BLaER1 (cell line): ENCODE data around the gene PSMD8.
A peak's percentile ranks its signal among the peaks of the same experiment; 100 is the strongest.
"Not testable (repeated sequence)": the region's sequence is repeated elsewhere in the genome, so short reads cannot be mapped to it uniquely, and the experiment has no call there.

Experiments used
- H3K27ac ChIP-seq: shearing (Covaris generic); formaldehyde crosslinking; 2 replicates; pipeline ENCODE4 v1.8.1; 2022
- H3K27me3 ChIP-seq: shearing (Covaris generic); formaldehyde crosslinking; 2 replicates; pipeline ENCODE4 v1.8.1; 2022
- H3K36me3 ChIP-seq: shearing (Covaris generic); formaldehyde crosslinking; 2 replicates; pipeline ENCODE4 v1.8.1; 2022
- H3K4me1 ChIP-seq: shearing (Covaris generic); formaldehyde crosslinking; 2 replicates; pipeline ENCODE4 v1.8.1; 2022
- H3K4me2 ChIP-seq: shearing (Covaris generic); formaldehyde crosslinking; 2 replicates; pipeline ENCODE4 v1.8.1; 2022
- H3K4me3 ChIP-seq: shearing (Covaris generic); formaldehyde crosslinking; 2 replicates; pipeline ENCODE4 v1.8.1; 2022
- H3K9ac ChIP-seq: shearing (Covaris generic); formaldehyde crosslinking; 2 replicates; pipeline ENCODE4 v1.8.1; 2022
- H3K9me3 ChIP-seq: shearing (Covaris generic); formaldehyde crosslinking; 2 replicates; pipeline ENCODE4 v1.8.1; 2022
- H4K20me1 ChIP-seq: shearing (Covaris generic); formaldehyde crosslinking; 2 replicates; pipeline ENCODE4 v1.8.1; 2022
- Cebpa-rat ChIP-seq: shearing (Covaris generic); IDR thresholded peaks from 2 replicates; pipeline ENCODE4 v1.8.1; 2022

The PSMD8 gene

GRCh38 chr19:38405276-38405675, 30.9 kb downstream of the PSMD8 start:
- Histone ChIP-seq H3K4me1 (peaks cover 15% of the 10 kb centered on the region), H4K20me1 (no peaks in the 10 kb centered on the region), H3K4me3 (no peak overlapping the region), H3K27ac (no peak overlapping the region), H3K4me2 (no peak overlapping the region), H3K9me3 (no peaks in the 10 kb centered on the region), H3K9ac (no peak overlapping the region), H3K36me3 (peaks cover 26% of the 10 kb centered on the region), H3K27me3 (no peaks in the 10 kb centered on the region)
- no peak for TF ChIP-seq Cebpa-rat

- H3K36me3 ChIP-seq, result peaks cover 24% of the 10 kb centered on the region
- no peaks in the 10 kb centered on the region for H3K9me3 ChIP-seq
- H3K4me1 ChIP-seq, result no peaks in the 10 kb centered on the region
- H3K9ac ChIP-seq, result no peak overlapping the region
- H3K27me3 ChIP-seq, result no peaks in the 10 kb centered on the region
- H3K4me3 ChIP-seq, result no peak overlapping the region
- no peak overlapping the region for H3K27ac ChIP-seq
- no peak for TF ChIP-seq Cebpa-rat
- no peaks in the 10 kb centered on the region for H4K20me1 ChIP-seq
- H3K4me2 ChIP-seq, result no peak overlapping the region
Observed at GRCh38 chr19:38409631-38410133, 35.3 kb downstream of the PSMD8 start.

- not testable (repeated sequence) for H3K4me3 ChIP-seq, H3K27me3 ChIP-seq
- peaks cover 17% of the 10 kb centered on the region for H3K36me3 ChIP-seq
Observed at GRCh38 chr19:38410407-38410806, 36.0 kb downstream of the PSMD8 start.

GRCh38 chr19:38411041-38411712, 36.8 kb downstream of the PSMD8 start:
- H3K36me3 ChIP-seq, result peaks cover 13% of the 10 kb centered on the region
- H3K4me2 ChIP-seq, result no peak overlapping the region
- H4K20me1 ChIP-seq, result no peaks in the 10 kb centered on the region
- H3K9ac ChIP-seq, result no peak overlapping the region
- H3K27ac ChIP-seq, result no peak overlapping the region
- no peak overlapping the region for H3K4me3 ChIP-seq
- no peaks in the 10 kb centered on the region for H3K27me3 ChIP-seq
- H3K4me1 ChIP-seq, result no peaks in the 10 kb centered on the region
- H3K9me3 ChIP-seq, result no peaks in the 10 kb centered on the region
- no peak for TF ChIP-seq Cebpa-rat

More at GRCh38 chr19:38410407-38410806, 36.0 kb downstream of the PSMD8 start:
- not testable (repeated sequence) for H4K20me1 ChIP-seq, H3K4me1 ChIP-seq, H3K27ac ChIP-seq, H3K9me3 ChIP-seq, H3K9ac ChIP-seq, H3K4me2 ChIP-seq

- H4K20me1 ChIP-seq, H3K27me3 ChIP-seq, H3K9me3 ChIP-seq, H3K4me3 ChIP-seq, H3K4me1 ChIP-seq, H3K27ac ChIP-seq, H3K4me2 ChIP-seq, H3K36me3 ChIP-seq, H3K9ac ChIP-seq: not testable (repeated sequence)
Observed at GRCh38 chr19:38411898-38412297, 37.5 kb downstream of the PSMD8 start.

- H3K27ac ChIP-seq, result no peak overlapping the region
- H3K36me3 ChIP-seq, result no peaks in the 10 kb centered on the region
- H4K20me1 ChIP-seq, result no peaks in the 10 kb centered on the region
- no peaks in the 10 kb centered on the region for H3K27me3 ChIP-seq
- peaks cover 6% of the 10 kb centered on the region for H3K4me1 ChIP-seq
- H3K4me3 ChIP-seq, result no peak overlapping the region
- H3K4me2 ChIP-seq, result no peak overlapping the region
- no peak for TF ChIP-seq Cebpa-rat
- H3K9me3 ChIP-seq, result no peaks in the 10 kb centered on the region
- H3K9ac ChIP-seq, result no peak overlapping the region
Observed at GRCh38 chr19:38412491-38412890, 38.1 kb downstream of the PSMD8 start.

- Histone ChIP-seq H3K4me2 (no peak overlapping the region), H3K36me3 (no peaks in the 10 kb centered on the region), H3K4me3 (no peak overlapping the region), H4K20me1 (no peaks in the 10 kb centered on the region), H3K27me3 (no peaks in the 10 kb centered on the region), H3K4me1 (peaks cover 11% of the 10 kb centered on the region), H3K27ac (no peak overlapping the region), H3K9ac (no peak overlapping the region), H3K9me3 (no peaks in the 10 kb centered on the region)
- TF ChIP-seq Cebpa-rat, result no peak
Observed at GRCh38 chr19:38412961-38413360, 38.6 kb downstream of the PSMD8 start.

- no peak for TF ChIP-seq Cebpa-rat
- Histone ChIP-seq H4K20me1 (no peaks in the 10 kb centered on the region), H3K4me3 (no peak overlapping the region), H3K27me3 (no peaks in the 10 kb centered on the region), H3K27ac (no peak overlapping the region), H3K9me3 (no peaks in the 10 kb centered on the region), H3K9ac (no peak overlapping the region), H3K36me3 (no peaks in the 10 kb centered on the region), H3K4me1 (peaks cover 16% of the 10 kb centered on the region), H3K4me2 (no peak overlapping the region)
Observed at GRCh38 chr19:38413416-38413815, 39.0 kb downstream of the PSMD8 start.

GRCh38 chr19:38417146-38417543, 42.8 kb downstream of the PSMD8 start:
- H3K4me3 ChIP-seq, result peak overlapping the region; percentile 60; the same call in 1 of the 2 replicates

GRCh38 chr19:38417544-38418506, 43.5 kb downstream of the PSMD8 start:
- peak overlapping the region; percentile 35; the same call in 1 of the 2 replicates for H3K9ac ChIP-seq
- no peaks in the 10 kb centered on the region for H3K9me3 ChIP-seq
- H3K4me3 ChIP-seq, result peak overlapping the region; percentile 60
- TF ChIP-seq Cebpa-rat, result no peak
- peak overlapping the region; percentile 38; the same call in 1 of the 2 replicates for H3K27ac ChIP-seq
- peak overlapping the region; percentile 94 for H3K4me2 ChIP-seq
- no peaks in the 10 kb centered on the region for H3K36me3 ChIP-seq
- H4K20me1 ChIP-seq, result no peaks in the 10 kb centered on the region
- no peaks in the 10 kb centered on the region for H3K27me3 ChIP-seq
- peaks cover 24% of the 10 kb centered on the region for H3K4me1 ChIP-seq

More at GRCh38 chr19:38417146-38417543, 42.8 kb downstream of the PSMD8 start:
- Histone ChIP-seq H4K20me1 (no peaks in the 10 kb centered on the region), H3K27ac (no peak overlapping the region), H3K9ac (no peak overlapping the region), H3K4me1 (peaks cover 19% of the 10 kb centered on the region), H3K4me2 (peak overlapping the region; percentile 94), H3K9me3 (no peaks in the 10 kb centered on the region), H3K36me3 (no peaks in the 10 kb centered on the region), H3K27me3 (no peaks in the 10 kb centered on the region)
- TF ChIP-seq Cebpa-rat, result no peak
